ENCODE results near the gene DNAJB2.

GRCh38 chr2:219298759-219299371, 19.7 kb downstream of the DNAJB2 start:
- TF ChIP-seq, protein P1, sequence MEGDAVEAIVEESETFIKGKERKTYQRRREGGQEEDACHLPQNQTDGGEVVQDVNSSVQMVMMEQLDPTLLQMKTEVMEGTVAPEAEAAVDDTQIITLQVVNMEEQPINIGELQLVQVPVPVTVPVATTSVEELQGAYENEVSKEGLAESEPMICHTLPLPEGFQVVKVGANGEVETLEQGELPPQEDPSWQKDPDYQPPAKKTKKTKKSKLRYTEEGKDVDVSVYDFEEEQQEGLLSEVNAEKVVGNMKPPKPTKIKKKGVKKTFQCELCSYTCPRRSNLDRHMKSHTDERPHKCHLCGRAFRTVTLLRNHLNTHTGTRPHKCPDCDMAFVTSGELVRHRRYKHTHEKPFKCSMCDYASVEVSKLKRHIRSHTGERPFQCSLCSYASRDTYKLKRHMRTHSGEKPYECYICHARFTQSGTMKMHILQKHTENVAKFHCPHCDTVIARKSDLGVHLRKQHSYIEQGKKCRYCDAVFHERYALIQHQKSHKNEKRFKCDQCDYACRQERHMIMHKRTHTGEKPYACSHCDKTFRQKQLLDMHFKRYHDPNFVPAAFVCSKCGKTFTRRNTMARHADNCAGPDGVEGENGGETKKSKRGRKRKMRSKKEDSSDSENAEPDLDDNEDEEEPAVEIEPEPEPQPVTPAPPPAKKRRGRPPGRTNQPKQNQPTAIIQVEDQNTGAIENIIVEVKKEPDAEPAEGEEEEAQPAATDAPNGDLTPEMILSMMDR (IDR thresholded peaks at IDR 0.05; ENCODE audit: low read depth, low read length, poor library complexity, severe bottlenecking), result peak; percentile 90
- TF ChIP-seq EZH2phosphoT487 (IDR thresholded peaks at IDR 0.05; ENCODE audit: borderline replicate concordance, low read length), result no peak

Measured in DOHH2 (cell line).